Thoracic aorta (tissue), 2 donors: Measurements from ENCODE around the gene POLDIP3. TPM values are rescaled to one million over a fixed set of nuclear protein-coding genes. Genes with fewer than 3 reads are reported as not detected.

Experiments
- ATAC-seq: fragments of 150-250 bp; one replicate; pipeline ENCODE4 v1.8.0; 2017; ENCODE audit warnings: low read depth; ENCODE audit not compliant: insufficient number of reproducible peaks, low FRiP score
- DNase-seq: peaks from one replicate; pipeline ENCODE4 v3.0.0-alpha.2; 2020; ENCODE audit warnings: low spot score
- H3K27ac ChIP-seq, 2 donors: fragments of 200-600 bp; sonication (generic); 1 replicate in 1 of 2; 2 replicates in 1 of 2; pipeline ENCODE4 v1.5.1; 2016; ENCODE audit warnings: mild to moderate bottlenecking in 2 of 2, moderate library complexity in 2 of 2
- H3K27me3 ChIP-seq: fragments of 200-600 bp; sonication (generic); replicated peaks from 2 replicates; pipeline ENCODE4 v1.6.0; 2016; ENCODE audit warnings: mild to moderate bottlenecking; ENCODE audit not compliant: insufficient read depth
- H3K36me3 ChIP-seq: fragments of 200-600 bp; sonication (generic); one replicate; pipeline ENCODE4 v1.5.1; 2016
- H3K4me1 ChIP-seq, 2 donors: fragments of 200-600 bp; sonication (generic); 1 replicate in 1 of 2; 2 replicates in 1 of 2; pipeline versions ENCODE4 v1.5.1 to v1.6.0; 2016; ENCODE audit warnings: low read depth in 2 of 2, mild to moderate bottlenecking in 1 of 2; ENCODE audit not compliant: control insufficient read depth in 1 of 2
- H3K4me3 ChIP-seq: fragments of 200-600 bp; sonication (generic); 2 replicates; pipeline ENCODE4 v1.5.1; 2016; ENCODE audit warnings: mild to moderate bottlenecking
- H3K9me3 ChIP-seq: fragments of 200-600 bp; sonication (generic); 2 replicates; pipeline ENCODE4 v1.5.1; 2016
- total RNA-seq, 2 donors: library from RNA; depleted of rRNA; stranded (reverse); fragments of >200 nt; gene quantifications; one replicate each; pipeline versions ENCODE4 v1.1.0 to v1.2.3, GENCODE V29; 2016
- TF ChIP-seq, protein P1 (sequence below): fragments of 200-600 bp; sonication (generic); IDR thresholded peaks from one replicate; pipeline ENCODE4 v1.5.1; 2019; ENCODE audit warnings: antibody characterized with exemption

Gene POLDIP3, protein sequence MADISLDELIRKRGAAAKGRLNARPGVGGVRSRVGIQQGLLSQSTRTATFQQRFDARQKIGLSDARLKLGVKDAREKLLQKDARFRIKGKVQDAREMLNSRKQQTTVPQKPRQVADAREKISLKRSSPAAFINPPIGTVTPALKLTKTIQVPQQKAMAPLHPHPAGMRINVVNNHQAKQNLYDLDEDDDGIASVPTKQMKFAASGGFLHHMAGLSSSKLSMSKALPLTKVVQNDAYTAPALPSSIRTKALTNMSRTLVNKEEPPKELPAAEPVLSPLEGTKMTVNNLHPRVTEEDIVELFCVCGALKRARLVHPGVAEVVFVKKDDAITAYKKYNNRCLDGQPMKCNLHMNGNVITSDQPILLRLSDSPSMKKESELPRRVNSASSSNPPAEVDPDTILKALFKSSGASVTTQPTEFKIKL
- total RNA-seq = 10 to 100 TPM; 38.2 to 38.7 TPM

DNA sequence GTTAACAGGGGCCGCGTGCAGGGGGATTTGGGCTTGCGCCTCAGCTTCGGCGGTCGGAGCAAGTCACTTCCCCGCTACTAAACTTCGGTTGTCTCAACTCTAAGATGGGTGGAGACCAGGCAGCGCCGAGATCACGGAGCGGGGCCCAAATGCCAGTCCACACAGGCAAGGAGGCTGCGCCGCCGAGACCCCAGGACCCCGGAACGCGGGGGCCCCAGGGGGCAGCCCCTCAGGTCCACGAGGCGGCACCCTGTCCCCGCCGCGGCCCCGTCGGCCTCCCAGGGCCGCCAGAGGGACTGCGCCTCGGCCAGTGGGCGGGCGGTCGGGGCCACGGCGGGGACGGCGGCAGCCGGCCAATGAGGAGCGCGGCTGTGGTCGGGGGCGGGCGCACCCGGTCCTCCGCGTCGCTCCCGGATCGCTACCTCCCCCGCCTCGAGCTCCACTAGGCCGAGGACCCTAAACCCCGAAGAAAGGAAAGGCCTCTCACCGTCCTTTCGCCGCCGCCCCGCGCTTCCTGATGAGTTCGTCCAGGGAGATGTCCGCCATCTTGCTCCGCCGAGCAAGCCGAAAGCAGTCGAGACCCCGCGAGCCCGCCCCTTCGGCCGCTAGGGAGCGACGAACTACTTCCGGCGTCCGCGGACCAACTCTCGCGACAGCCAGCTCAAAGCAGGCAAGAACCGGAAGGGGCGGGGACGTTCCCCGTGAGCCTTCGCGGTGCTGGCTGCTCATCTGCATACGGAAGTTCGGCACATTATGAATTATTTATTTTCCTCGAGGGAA, at the start of gene POLDIP3:
Gene POLDIP3 (minus strand): TSS at position 572 of the 780 bp plus-strand sequence. CDS start 26 bp downstream, at position 546.
- peak within 1 kb of the TSS; percentile 88 to 91 for H3K27ac ChIP-seq
- peak; percentile 94 for DNase-seq

DNA sequence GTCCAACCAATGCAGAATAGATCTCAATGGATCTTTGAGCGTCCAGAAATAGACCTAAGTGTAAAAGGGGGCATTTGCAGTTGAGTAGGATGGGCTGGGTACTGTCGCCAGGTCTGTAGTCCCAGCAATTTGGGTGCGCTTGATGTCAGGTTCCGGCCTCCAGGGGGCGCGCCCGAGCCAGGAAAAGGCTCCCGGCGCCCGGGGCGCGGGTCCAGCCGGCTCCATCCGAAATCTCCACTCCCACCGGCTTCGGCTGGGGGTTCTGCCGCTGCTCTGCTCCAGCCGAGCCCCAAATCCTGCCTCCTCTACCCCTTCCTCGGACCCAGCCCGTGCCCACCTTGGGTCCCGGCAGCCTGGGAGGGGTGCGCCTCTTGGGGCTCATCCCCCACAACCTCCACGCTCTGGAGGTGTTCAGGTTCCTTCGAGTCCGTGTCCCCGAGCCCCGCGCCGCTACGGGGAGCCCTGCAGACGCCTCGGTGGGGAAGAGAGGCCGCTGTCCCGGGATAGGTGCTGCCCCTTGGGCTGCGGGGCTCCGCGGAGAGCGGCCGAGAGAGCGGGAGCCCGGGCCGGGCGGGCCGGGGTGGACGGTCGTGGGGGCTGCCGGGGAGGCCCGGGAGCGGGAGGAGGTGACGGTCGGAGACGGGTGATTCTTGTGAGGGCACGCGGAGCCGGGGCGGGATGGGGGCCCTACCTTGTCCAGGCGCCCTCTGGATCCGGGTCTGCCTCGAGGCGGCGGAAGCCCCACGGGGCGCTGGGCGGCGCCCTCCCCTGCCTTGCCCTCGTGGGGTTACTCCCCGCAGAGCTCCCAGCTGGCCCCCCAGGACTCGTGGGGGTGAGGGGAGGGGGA, 47.5 kb upstream of the POLDIP3 start:
- Histone ChIP-seq H3K9me3 (no peaks in the 10 kb centered on the region), H3K27ac (no peak overlapping the region), H3K36me3 (no peaks in the 10 kb centered on the region), H3K4me1 (peaks cover 3 to 7% of the 10 kb centered on the region in 2 donors), H3K4me3 (peak overlapping the region; percentile 83), H3K27me3 (no peaks in the 10 kb centered on the region)
- TF ChIP-seq, protein P1, sequence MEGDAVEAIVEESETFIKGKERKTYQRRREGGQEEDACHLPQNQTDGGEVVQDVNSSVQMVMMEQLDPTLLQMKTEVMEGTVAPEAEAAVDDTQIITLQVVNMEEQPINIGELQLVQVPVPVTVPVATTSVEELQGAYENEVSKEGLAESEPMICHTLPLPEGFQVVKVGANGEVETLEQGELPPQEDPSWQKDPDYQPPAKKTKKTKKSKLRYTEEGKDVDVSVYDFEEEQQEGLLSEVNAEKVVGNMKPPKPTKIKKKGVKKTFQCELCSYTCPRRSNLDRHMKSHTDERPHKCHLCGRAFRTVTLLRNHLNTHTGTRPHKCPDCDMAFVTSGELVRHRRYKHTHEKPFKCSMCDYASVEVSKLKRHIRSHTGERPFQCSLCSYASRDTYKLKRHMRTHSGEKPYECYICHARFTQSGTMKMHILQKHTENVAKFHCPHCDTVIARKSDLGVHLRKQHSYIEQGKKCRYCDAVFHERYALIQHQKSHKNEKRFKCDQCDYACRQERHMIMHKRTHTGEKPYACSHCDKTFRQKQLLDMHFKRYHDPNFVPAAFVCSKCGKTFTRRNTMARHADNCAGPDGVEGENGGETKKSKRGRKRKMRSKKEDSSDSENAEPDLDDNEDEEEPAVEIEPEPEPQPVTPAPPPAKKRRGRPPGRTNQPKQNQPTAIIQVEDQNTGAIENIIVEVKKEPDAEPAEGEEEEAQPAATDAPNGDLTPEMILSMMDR = peak; percentile 86
- no peak for ATAC-seq
- DNase-seq = no peak

More for the DNA sequence above, at the start of gene POLDIP3:
- H3K4me3 ChIP-seq = peak within 1 kb of the TSS; percentile 93
- peaks cover 9% of the 10 kb centered on the region for H3K36me3 ChIP-seq
- peaks cover 32 to 51% of the 10 kb centered on the region in 2 donors for H3K4me1 ChIP-seq
- TF ChIP-seq, protein P1 = peak; percentile 26
- H3K9me3 ChIP-seq = no peaks in the 10 kb centered on the region
- ATAC-seq = peak; percentile 87
- H3K27me3 ChIP-seq = no peaks in the 10 kb centered on the region

DNA sequence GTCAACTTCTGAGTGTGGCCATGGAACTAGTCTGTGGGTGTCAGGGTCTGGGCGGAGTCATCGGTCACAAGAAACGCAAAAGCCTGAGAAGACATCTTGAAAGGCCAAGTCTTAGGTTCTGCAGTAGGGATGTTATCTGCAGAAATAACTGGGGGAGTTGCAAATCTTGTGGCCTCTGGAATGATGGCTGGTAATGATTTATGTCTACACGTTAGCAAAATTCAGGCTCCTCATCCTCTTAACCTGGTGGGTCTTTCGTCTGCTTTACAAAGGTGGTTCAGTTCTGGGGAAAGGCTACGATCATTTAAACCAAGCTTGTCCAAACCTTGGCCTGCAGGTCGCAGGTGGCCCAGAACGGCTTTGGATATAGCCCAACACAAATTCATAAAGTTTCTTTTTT, 41.9 kb upstream of the POLDIP3 start:
- TF ChIP-seq, protein P1 = no peak
- Histone ChIP-seq H3K4me1 (no peaks in the 10 kb centered on the region), H3K36me3 (no peaks in the 10 kb centered on the region), H3K9me3 (no peaks in the 10 kb centered on the region), H3K27me3 (no peaks in the 10 kb centered on the region), H3K4me3 (no peak overlapping the region), H3K27ac (no peak overlapping the region)
- ATAC-seq = no peak
- no peak for DNase-seq

DNA sequence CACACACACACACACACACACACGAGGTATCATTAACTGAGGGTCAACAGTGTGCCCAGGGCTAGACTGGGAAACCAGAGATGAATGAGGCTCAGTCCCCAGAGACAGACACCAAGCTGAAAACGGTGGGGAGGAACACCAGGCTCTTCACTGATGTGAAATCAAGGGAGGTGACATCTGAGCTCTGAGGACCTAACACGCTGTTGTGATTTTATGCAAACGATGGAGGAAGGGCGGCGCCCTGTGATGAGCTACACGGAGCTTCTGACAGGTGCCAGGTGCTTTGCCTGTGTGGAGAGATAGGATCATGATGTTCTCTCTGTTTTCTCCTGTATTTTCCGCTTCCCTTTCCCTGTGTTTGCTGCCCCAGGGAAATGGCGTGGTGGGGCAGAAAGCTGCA, 41.0 kb upstream of the POLDIP3 start:
- Histone ChIP-seq H3K27ac (no peak overlapping the region), H3K27me3 (no peaks in the 10 kb centered on the region), H3K4me3 (no peak overlapping the region), H3K9me3 (no peaks in the 10 kb centered on the region), H3K36me3 (no peaks in the 10 kb centered on the region), H3K4me1 (no peaks in the 10 kb centered on the region)
- ATAC-seq = no peak
- DNase-seq = no peak
- TF ChIP-seq, protein P1 = no peak
